Left forelimb (tissue), 1 donor: ENCODE measurements around the gene EIF4E1B.

ENCODE experiments used
- DNase-seq: peaks from one replicate; pipeline ENCODE4 v3.0.0-alpha.2; 2018; ENCODE audit warnings: low spot score

The EIF4E1B gene

GRCh38 chr5:176627582-176627981 is 2.9 kb upstream of the EIF4E1B start:
- no peak for DNase-seq

- DNase-seq = no peak
These were observed 1.9 kb upstream of the EIF4E1B start for GRCh38 chr5:176628406-176629228.

GRCh38 chr5:176629317-176629852 is 1.1 kb upstream of the EIF4E1B start:
- no peak for DNase-seq

GRCh38 chr5:176630681-176631222 is 277 bp downstream of the EIF4E1B start:
- DNase-seq = no peak

- DNase-seq = no peak
These were observed 1.1 kb downstream of the EIF4E1B start for GRCh38 chr5:176631383-176632200.

GRCh38 chr5:176632745-176633144 is 2.3 kb downstream of the EIF4E1B start:
- no peak for DNase-seq

- DNase-seq = no peak
These were observed 3.1 kb downstream of the EIF4E1B start for GRCh38 chr5:176633598-176633997.

GRCh38 chr5:176636426-176636825 is 6.0 kb downstream of the EIF4E1B start:
- DNase-seq = no peak

- no peak for DNase-seq
These were observed 7.1 kb downstream of the EIF4E1B start for GRCh38 chr5:176637556-176637955.

- DNase-seq = no peak
These were observed 8.0 kb downstream of the EIF4E1B start for GRCh38 chr5:176638437-176638836.

- no peak for DNase-seq
These were observed 8.7 kb downstream of the EIF4E1B start for GRCh38 chr5:176639208-176639607.

- DNase-seq = no peak
These were observed 9.5 kb downstream of the EIF4E1B start for GRCh38 chr5:176639981-176640380.

GRCh38 chr5:176640616-176641015 is 10.1 kb downstream of the EIF4E1B start:
- no peak for DNase-seq

- no peak for DNase-seq
These were observed 12.4 kb downstream of the EIF4E1B start for GRCh38 chr5:176642675-176643490.

GRCh38 chr5:176643491-176644219 is 13.2 kb downstream of the EIF4E1B start:
- DNase-seq = no peak

- DNase-seq = no peak
These were observed 13.8 kb downstream of the EIF4E1B start for GRCh38 chr5:176644294-176644693.

- no peak for DNase-seq
These were observed 14.6 kb downstream of the EIF4E1B start for GRCh38 chr5:176644878-176645670.

- DNase-seq = no peak
These were observed 15.7 kb downstream of the EIF4E1B start for GRCh38 chr5:176646049-176646706.

- no peak for DNase-seq
These were observed 16.2 kb downstream of the EIF4E1B start for GRCh38 chr5:176646707-176647029.
